GM19043 (cell line): ENCODE data around the gene MYOC.
"Not testable (repeated sequence)": the region's sequence is repeated elsewhere in the genome, so short reads cannot be mapped to it uniquely, and the experiment has no call there.

ENCODE experiments used
- ATAC-seq: cut with Tn5 transposase; IDR thresholded peaks from one replicate; pipeline ENCODE4 v1.9.1; 2021; ENCODE audit warnings: low read depth; ENCODE audit not compliant: unreplicated experiment

Gene MYOC

DNA sequence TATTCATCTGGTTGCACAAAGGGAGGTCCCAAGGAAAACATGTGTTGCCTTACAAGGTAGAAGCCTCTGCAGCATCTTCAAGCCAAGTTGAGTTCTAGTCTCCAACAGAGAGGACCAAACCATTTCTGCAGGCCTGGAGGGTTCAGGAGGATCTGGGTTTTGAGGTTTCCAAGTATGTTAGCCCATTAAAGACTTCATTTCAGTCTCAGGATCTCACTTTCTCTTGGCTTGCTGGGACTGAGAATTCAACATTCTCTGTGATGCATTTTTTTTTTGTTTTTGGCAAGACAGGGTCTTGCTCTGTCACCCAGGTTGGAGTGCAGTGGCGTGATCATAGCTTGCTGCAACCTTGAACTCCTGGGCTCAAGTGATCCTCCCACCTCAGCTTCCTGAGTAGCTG is 39.2 kb downstream of the MYOC start:
- ATAC-seq = no peak

- ATAC-seq = no peak
These were observed 41.2 kb downstream of the MYOC start for GRCh38 chr1:171611306-171611705.

DNA sequence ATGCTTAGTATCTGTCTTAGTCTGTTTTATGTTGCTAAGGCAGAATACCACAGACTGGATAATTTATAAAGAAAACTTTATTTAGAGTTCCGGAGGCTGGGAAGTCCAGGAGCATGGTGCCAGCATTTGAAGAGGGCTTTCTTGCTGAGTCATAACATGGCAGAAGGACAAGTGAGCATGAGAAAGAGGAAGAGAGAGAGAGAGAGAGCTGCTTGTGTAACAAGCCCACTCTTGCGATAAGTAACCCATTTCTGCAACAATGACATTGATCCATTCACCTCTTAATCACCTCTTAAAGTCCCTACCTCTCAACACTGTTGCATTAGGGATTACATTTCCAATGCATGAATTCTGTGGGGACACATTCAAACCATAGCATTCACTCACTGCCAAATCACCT is 42.1 kb downstream of the MYOC start:
- ATAC-seq = no peak

- peak; percentile 42 for ATAC-seq
These were observed 46.0 kb downstream of the MYOC start for GRCh38 chr1:171606402-171606941.

GRCh38 chr1:171603042-171603441 is 49.4 kb downstream of the MYOC start:
- not testable (repeated sequence) for ATAC-seq

DNA sequence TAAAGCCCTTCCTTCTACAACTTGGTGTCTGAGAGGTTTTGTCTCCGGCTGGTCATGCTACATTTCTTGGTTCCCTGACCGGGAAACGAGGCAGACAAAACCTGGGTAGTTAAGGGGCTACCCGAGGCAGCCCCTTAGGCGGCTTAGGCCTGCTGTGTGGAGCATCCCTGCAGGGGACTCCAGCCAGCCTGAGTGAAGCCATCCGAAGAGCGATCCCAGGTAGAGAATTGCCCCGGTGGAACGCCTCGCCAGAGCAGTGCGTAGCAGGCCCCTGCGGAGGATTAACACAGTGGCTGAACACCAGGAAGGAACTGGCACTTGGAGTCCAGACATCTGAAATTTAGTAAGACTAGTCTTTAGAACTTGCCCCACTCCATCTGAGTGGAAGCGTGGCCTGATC is 51.6 kb downstream of the MYOC start:
- no peak for ATAC-seq

- not testable (repeated sequence) for ATAC-seq
These were observed 52.2 kb downstream of the MYOC start for GRCh38 chr1:171600310-171600709.

DNA sequence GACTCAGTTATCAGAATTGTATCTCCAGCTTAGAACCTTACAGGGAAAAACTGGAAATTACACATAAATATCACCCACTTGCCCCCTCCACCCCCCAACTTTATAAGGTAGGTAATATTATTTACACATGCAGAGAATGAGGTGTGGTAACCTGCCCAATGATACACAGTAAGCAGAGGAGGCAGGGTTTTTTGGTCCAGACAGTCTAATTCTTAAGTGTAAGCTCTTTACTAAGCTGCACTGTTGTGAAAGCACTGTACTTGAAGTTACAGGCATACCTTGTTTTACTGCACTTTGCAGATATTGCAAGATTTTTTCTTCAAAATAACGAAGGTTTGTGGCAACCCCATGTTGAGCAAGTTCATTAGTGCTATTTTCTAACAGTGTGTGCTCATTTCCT is 55.3 kb downstream of the MYOC start:
- ATAC-seq = no peak

DNA sequence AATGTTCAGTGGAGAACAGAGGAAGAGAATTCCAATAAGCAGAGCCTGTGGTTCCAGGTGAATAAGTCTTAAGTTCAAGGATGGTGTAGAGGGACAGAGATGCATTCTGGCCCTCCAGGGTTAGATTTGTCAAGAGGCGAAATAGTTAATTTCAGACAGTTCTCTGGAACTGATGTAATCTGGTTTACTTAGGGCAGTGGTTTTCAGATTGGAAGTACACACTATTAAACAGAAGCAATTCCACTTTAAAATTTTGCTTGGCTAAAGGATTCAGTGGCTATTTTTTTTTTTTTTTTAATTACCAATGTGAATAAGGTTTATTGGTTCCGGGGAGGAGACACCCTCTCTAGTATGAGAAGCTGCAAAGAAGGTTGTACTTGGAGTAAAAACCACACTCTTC is 55.8 kb downstream of the MYOC start:
- no peak for ATAC-seq

- ATAC-seq = no peak
These were observed 56.4 kb downstream of the MYOC start for GRCh38 chr1:171596119-171596518.

GRCh38 chr1:171595324-171595723 is 57.2 kb downstream of the MYOC start:
- no peak for ATAC-seq

- no peak for ATAC-seq
These were observed 62.5 kb downstream of the MYOC start for GRCh38 chr1:171590022-171590421.

- no peak for ATAC-seq
These were observed 64.3 kb downstream of the MYOC start for GRCh38 chr1:171588230-171588629.

GRCh38 chr1:171585715-171586114 is 66.8 kb downstream of the MYOC start:
- ATAC-seq = no peak
